Hepatic stellate cell (primary cell): Measurements from ENCODE around the gene HSPA1L.

Experiments used
- DNase-seq: peaks from one replicate; pipeline ENCODE4 v3.0.0; 2011; ENCODE audit warnings: low spot score

Gene HSPA1L

GRCh38 chr6:31763619-31763940, 51.5 kb downstream of the HSPA1L start:
- peak; percentile 96 for DNase-seq

- DNase-seq = peak; percentile 37
Measured at GRCh38 chr6:31762878-31763618, 52.0 kb downstream of the HSPA1L start.

GRCh38 chr6:31762356-31762755, 52.7 kb downstream of the HSPA1L start, which contains the start of gene SAPCD1:
TSS of gene SAPCD1 (plus strand) at chr6:31762656. CDS start at chr6:31763055, 399 bp downstream.
- DNase-seq = no peak

GRCh38 chr6:31761343-31761742, 53.7 kb downstream of the HSPA1L start:
- DNase-seq = no peak

GRCh38 chr6:31760790-31761189, 54.3 kb downstream of the HSPA1L start:
- no peak for DNase-seq
